Measurements from ENCODE around the gene GLYATL3.

GLYATL3 gene

DNA sequence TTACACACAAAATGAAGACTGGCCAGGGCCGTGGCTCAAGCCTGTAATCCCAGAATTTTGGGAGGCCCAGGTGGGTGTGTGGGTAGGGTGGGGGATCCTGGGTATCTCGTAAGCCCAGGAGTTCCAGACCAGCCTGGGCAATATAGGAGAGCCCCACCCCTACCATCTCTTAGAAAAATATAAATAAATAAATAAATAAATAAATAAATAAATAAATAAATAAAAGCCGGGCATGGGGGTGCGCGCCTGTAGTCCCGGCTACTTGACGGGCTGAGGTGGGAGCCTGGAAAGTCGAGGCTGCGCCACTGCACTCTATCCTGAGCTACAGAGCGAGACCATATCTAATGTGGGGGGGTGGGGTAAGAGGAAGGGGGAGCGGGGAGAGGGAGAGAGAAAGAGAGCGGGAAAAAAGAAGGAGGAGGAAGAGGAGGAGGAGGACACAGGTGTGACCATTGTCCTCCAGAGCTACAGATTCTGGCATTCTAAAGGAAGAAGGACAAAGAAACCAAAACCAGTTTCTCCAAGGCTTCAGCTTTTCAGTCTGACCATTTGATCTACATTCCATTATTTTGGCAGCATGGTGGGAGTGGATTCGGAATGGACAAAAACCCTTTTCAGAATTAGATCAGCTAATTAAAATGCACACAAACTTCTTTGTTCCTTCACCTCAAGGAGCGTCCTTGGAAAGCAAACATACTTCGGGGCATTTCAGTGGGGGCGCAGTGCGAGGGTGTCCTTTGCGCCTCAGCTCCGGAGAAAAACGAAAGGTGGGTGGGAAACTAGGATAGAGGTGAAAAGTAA is 50.2 kb downstream of the GLYATL3 start:
- H3K36me3 ChIP-seq (ENCODE audit: control insufficient read depth, insufficient read depth, low read length), result no peaks in the 10 kb centered on the region
- no peak overlapping the region for H3K27ac ChIP-seq (ENCODE audit: low read depth, low read length)
- H3K4me3 ChIP-seq (ENCODE audit: low read depth, low read length), result peak overlapping the region; percentile 70
- peaks cover 77% of the 10 kb centered on the region for H3K27me3 ChIP-seq (ENCODE audit: control insufficient read depth, insufficient read depth, low read length)
- H3K4me1 ChIP-seq (ENCODE audit: control insufficient read depth, insufficient read depth, low read length), result peaks cover 24% of the 10 kb centered on the region
- no peaks in the 10 kb centered on the region for H3K9me3 ChIP-seq (ENCODE audit: control insufficient read depth, insufficient read depth, low read depth, low read length)
- no peak overlapping the region for H3K9ac ChIP-seq (ENCODE audit: low read length)

DNA sequence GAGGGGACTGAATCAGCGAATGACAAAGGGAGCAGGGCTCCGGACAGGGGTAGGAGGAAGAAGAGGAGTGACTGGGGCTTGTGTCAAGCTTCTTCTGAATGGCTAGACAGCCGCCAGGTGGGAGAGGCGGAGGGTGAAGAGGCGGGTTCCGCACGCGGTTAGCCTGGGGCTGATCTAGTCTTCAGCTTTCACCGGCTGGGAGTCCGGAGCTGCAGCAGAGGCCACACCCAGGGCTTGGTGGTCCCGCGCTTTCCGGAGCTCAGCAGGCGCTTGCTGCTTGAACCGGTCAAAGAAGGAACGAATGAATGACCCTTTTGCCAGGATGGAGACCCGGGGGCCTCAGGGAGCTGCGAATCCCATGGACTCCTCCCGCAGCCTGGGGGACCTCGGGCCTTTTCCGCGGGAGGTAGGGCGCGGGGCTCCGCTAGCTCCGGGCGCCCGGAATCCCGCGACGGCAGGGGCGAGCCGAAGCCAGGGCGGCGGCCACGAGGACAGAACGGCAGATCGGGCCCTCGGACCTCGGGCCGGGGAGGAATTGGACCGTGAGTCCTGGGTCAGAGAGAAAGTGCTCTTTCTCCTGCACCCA is 50.9 kb downstream of the GLYATL3 start, which contains the start of gene C6orf141:
Gene C6orf141, plus strand, starts transcription at position 177 of the 586 bp plus-strand sequence. Its CDS starts 125 bp downstream, at position 302.
- peak within 1 kb of the TSS; percentile 70 for H3K4me3 ChIP-seq (ENCODE audit: low read depth, low read length)

DNA sequence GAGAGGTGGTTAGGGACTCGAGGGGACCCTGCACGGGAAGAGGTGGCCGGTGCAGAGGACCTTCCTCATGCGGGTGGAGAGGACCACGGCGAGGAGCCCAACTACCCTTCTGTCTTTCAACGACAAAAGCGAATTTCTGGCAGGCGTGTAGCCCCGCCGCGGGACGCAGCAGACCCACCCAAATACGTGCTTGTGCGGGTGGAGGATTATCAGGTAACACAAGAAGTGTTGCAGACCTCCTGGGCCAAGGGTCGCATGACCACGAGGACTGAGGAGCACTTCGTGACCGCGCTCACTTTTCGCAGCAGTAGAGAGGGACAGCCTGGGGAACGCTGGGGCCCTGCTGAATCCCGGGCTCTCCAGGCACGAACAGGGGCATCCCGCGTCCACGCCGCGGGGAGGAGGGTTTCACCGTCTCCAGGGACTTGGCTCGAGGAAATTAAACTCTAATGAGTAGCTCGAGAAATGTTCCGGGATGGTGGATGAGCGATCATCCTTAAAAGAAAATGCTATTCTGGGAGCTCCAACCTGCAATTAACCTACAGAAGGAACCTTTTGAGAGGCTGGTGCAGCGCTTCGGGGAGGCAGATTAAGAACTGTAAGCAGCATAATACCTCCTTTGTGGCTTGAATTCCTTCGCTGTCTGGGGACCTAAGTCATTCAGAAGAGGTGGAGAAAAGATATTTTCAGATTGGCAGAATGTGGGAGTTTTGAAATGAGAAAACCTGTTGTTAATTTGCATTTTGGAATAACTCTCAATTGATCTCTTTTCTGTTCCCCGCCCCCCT is 51.5 kb downstream of the GLYATL3 start:
- Histone ChIP-seq H3K4me3 (ENCODE audit: low read depth, low read length) (peak overlapping the region; percentile 70), H3K9me3 (ENCODE audit: control insufficient read depth, insufficient read depth, low read depth, low read length) (no peaks in the 10 kb centered on the region), H3K27ac (ENCODE audit: low read depth, low read length) (no peak overlapping the region), H3K36me3 (ENCODE audit: control insufficient read depth, insufficient read depth, low read length) (no peaks in the 10 kb centered on the region), H3K4me1 (ENCODE audit: control insufficient read depth, insufficient read depth, low read length) (peaks cover 26% of the 10 kb centered on the region), H3K9ac (ENCODE audit: low read length) (peak overlapping the region; percentile 44), H3K27me3 (ENCODE audit: control insufficient read depth, insufficient read depth, low read length) (peaks cover 89% of the 10 kb centered on the region)

More for the DNA sequence above, 50.9 kb downstream of the GLYATL3 start, which contains the start of gene C6orf141:
- H3K36me3 ChIP-seq (ENCODE audit: control insufficient read depth, insufficient read depth, low read length), result no peaks in the 10 kb centered on the region
- peak within 1 kb of the TSS; percentile 44 for H3K9ac ChIP-seq (ENCODE audit: low read length)
- H3K27ac ChIP-seq (ENCODE audit: low read depth, low read length), result no peak within 1 kb of the TSS
- no peaks in the 10 kb centered on the region for H3K9me3 ChIP-seq (ENCODE audit: control insufficient read depth, insufficient read depth, low read depth, low read length)
- peaks cover 83% of the 10 kb centered on the region for H3K27me3 ChIP-seq (ENCODE audit: control insufficient read depth, insufficient read depth, low read length)
- H3K4me1 ChIP-seq (ENCODE audit: control insufficient read depth, insufficient read depth, low read length), result peaks cover 24% of the 10 kb centered on the region

DNA sequence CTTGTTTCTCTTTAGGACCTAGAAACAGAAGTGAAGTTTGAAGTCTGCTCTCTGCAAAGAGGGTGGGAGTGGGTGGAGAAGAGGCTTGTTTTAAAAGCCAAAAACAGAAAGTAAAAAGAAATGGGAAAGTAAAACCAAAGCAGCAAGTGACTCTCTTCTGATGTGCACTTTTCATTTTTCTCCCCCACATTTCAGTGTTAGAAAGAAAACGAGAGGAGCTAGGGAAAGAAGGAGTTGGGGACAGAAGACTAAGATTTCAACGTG is 52.1 kb downstream of the GLYATL3 start:
- no peak overlapping the region for H3K27ac ChIP-seq (ENCODE audit: low read depth, low read length)
- no peaks in the 10 kb centered on the region for H3K9me3 ChIP-seq (ENCODE audit: control insufficient read depth, insufficient read depth, low read depth, low read length)
- peaks cover 31% of the 10 kb centered on the region for H3K4me1 ChIP-seq (ENCODE audit: control insufficient read depth, insufficient read depth, low read length)
- no peaks in the 10 kb centered on the region for H3K36me3 ChIP-seq (ENCODE audit: control insufficient read depth, insufficient read depth, low read length)
- H3K9ac ChIP-seq (ENCODE audit: low read length), result no peak overlapping the region
- peaks cover 92% of the 10 kb centered on the region for H3K27me3 ChIP-seq (ENCODE audit: control insufficient read depth, insufficient read depth, low read length)
- H3K4me3 ChIP-seq (ENCODE audit: low read depth, low read length), result peak overlapping the region; percentile 70

DNA sequence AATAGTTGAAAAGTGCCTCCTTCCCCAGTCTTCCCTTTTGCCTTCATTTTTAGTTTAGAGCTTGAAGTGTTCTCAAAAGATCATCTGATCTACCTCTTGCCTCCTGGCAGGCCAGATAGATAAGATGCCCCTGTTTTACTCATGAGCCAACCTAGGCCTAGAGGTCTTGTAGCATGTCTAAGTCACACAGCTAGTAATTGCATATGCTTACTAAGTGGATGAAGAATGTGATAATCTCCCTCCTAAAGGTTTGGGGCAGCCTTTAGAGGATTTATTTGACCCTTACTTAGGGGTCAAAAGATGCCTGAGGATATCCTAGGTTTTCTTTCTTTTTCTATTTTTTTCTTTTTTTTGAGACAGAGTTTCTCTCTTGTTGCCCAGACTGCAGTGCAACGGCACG is 52.9 kb downstream of the GLYATL3 start:
- Histone ChIP-seq H3K9me3 (ENCODE audit: control insufficient read depth, insufficient read depth, low read depth, low read length) (no peaks in the 10 kb centered on the region), H3K9ac (ENCODE audit: low read length) (no peak overlapping the region), H3K36me3 (ENCODE audit: control insufficient read depth, insufficient read depth, low read length) (no peaks in the 10 kb centered on the region), H3K27me3 (ENCODE audit: control insufficient read depth, insufficient read depth, low read length) (peaks cover 91% of the 10 kb centered on the region), H3K4me3 (ENCODE audit: low read depth, low read length) (peak overlapping the region; percentile 70; the same call in 1 of the 2 replicates), H3K27ac (ENCODE audit: low read depth, low read length) (no peak overlapping the region), H3K4me1 (ENCODE audit: control insufficient read depth, insufficient read depth, low read length) (peaks cover 32% of the 10 kb centered on the region)

DNA sequence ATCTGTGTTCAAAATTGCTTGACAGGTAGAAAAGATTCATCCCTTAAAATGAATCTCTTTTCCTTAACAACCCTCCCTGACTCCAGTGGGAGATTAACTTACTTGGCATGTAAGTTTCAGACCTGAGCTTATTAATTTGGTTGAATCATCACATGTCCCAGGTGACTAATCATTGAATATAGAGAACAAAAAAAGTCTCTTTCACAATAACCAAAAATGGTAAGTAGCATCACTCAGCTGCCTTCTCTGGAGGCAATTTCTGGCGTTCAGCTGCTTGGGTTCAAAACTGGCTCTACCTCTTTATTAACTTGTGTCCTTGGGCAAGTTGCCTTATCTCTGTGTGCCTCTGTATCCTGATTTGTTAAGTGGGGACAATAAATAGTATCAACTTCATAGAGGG is 53.7 kb downstream of the GLYATL3 start:
- peaks cover 97% of the 10 kb centered on the region for H3K27me3 ChIP-seq (ENCODE audit: control insufficient read depth, insufficient read depth, low read length)
- H3K27ac ChIP-seq (ENCODE audit: low read depth, low read length), result no peak overlapping the region
- no peak overlapping the region for H3K4me3 ChIP-seq (ENCODE audit: low read depth, low read length)
- peaks cover 32% of the 10 kb centered on the region for H3K4me1 ChIP-seq (ENCODE audit: control insufficient read depth, insufficient read depth, low read length)
- H3K9me3 ChIP-seq (ENCODE audit: control insufficient read depth, insufficient read depth, low read depth, low read length), result no peaks in the 10 kb centered on the region
- H3K36me3 ChIP-seq (ENCODE audit: control insufficient read depth, insufficient read depth, low read length), result no peaks in the 10 kb centered on the region
- H3K9ac ChIP-seq (ENCODE audit: low read length), result no peak overlapping the region

DNA sequence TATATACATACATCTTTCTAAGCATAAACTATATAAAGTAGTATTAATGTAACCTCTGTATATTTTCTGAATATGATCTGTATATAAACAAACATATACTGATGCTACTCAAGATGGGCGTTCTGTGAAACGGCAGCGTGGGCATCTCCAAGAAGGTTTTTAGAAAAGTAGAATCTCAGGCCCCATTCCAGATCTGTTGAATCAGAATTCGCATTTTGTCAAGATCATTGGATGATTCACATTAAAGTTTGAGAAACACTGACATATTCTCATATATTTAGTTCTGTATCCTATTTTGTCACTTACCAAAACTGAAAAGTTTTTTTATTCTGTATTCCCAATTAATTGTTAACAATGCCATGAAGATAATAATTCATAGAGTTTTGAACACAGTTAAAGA is 56.2 kb downstream of the GLYATL3 start:
- Histone ChIP-seq H3K4me1 (ENCODE audit: control insufficient read depth, insufficient read depth, low read length) (peaks cover 26% of the 10 kb centered on the region), H3K27ac (ENCODE audit: low read depth, low read length) (no peak overlapping the region)

DNA sequence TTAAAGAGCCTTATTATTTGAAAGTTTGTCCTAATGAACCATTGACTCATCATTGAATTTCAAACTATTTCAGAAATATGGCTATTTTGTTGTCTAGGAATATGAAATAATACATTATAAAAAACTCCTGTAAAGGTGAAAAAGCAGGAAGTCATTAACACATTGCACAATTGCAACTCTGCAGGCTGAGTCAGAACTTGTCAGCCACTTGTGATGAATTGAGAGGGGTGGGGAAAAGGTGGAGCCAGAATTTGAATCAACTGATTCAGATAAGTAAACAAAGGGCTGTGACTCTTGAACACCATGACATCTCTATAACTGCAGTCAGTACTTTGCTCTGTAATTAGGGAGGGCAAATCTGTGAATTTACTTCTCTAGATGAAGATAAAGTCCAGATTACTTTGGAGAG is 56.7 kb downstream of the GLYATL3 start:
- H3K27me3 ChIP-seq (ENCODE audit: control insufficient read depth, insufficient read depth, low read length), result peaks cover 98% of the 10 kb centered on the region
- no peak overlapping the region for H3K9ac ChIP-seq (ENCODE audit: low read length)
- no peaks in the 10 kb centered on the region for H3K9me3 ChIP-seq (ENCODE audit: control insufficient read depth, insufficient read depth, low read depth, low read length)
- H3K4me1 ChIP-seq (ENCODE audit: control insufficient read depth, insufficient read depth, low read length), result peaks cover 23% of the 10 kb centered on the region
- no peak overlapping the region for H3K4me3 ChIP-seq (ENCODE audit: low read depth, low read length)
- no peaks in the 10 kb centered on the region for H3K36me3 ChIP-seq (ENCODE audit: control insufficient read depth, insufficient read depth, low read length)
- no peak overlapping the region for H3K27ac ChIP-seq (ENCODE audit: low read depth, low read length)

More for the DNA sequence above, 56.2 kb downstream of the GLYATL3 start:
- Histone ChIP-seq H3K9me3 (ENCODE audit: control insufficient read depth, insufficient read depth, low read depth, low read length) (no peaks in the 10 kb centered on the region), H3K4me3 (ENCODE audit: low read depth, low read length) (no peak overlapping the region), H3K27me3 (ENCODE audit: control insufficient read depth, insufficient read depth, low read length) (peaks cover 98% of the 10 kb centered on the region), H3K36me3 (ENCODE audit: control insufficient read depth, insufficient read depth, low read length) (no peaks in the 10 kb centered on the region), H3K9ac (ENCODE audit: low read length) (no peak overlapping the region)

DNA sequence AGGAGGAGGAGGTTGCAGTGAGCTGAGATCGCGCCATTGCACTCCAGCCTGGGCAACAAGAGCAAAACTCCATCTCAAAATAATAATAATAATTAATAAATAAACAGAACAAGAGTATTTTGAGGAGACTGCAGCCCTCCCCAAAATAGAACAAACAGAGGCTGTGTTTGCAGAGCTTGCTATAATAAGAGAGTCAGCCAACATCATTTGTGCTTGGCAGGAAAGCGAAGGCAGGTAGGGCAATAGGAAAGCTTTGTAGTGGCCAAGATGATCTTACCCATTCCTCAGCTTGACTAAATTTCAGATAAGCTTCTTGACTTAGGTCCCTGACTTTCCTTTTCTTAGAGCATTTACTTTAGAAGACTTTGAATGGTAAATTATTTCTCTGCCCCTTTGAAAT is 57.5 kb downstream of the GLYATL3 start:
- H3K4me3 ChIP-seq (ENCODE audit: low read depth, low read length), result no peak overlapping the region
- no peaks in the 10 kb centered on the region for H3K9me3 ChIP-seq (ENCODE audit: control insufficient read depth, insufficient read depth, low read depth, low read length)
- peaks cover 17% of the 10 kb centered on the region for H3K4me1 ChIP-seq (ENCODE audit: control insufficient read depth, insufficient read depth, low read length)
- H3K27me3 ChIP-seq (ENCODE audit: control insufficient read depth, insufficient read depth, low read length), result peaks cover 98% of the 10 kb centered on the region
- H3K27ac ChIP-seq (ENCODE audit: low read depth, low read length), result no peak overlapping the region
- H3K36me3 ChIP-seq (ENCODE audit: control insufficient read depth, insufficient read depth, low read length), result no peaks in the 10 kb centered on the region
- no peak overlapping the region for H3K9ac ChIP-seq (ENCODE audit: low read length)

DNA sequence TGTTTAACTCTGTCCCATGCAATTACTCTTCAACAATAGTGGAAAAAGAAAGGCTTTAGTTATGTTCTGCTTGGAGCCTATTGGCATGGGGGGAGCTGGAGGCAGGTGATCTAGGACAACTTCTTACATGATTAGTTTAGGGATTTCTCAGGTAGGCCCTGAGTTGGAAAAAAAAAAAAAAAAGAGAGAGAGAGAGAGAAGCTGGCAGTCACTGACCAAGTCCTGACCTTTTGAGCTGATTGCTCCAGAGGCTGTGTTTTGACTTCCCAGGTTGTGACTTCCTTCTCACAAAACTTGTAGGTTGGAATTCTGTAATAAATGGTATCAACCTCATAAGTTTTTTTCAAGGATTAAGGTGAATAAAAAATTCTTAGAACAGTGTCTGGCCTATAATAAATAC is 58.5 kb downstream of the GLYATL3 start:
- Histone ChIP-seq H3K9ac (ENCODE audit: low read length) (no peak overlapping the region), H3K36me3 (ENCODE audit: control insufficient read depth, insufficient read depth, low read length) (no peaks in the 10 kb centered on the region), H3K9me3 (ENCODE audit: control insufficient read depth, insufficient read depth, low read depth, low read length) (no peaks in the 10 kb centered on the region), H3K4me1 (ENCODE audit: control insufficient read depth, insufficient read depth, low read length) (peaks cover 8% of the 10 kb centered on the region), H3K4me3 (ENCODE audit: low read depth, low read length) (no peak overlapping the region), H3K27me3 (ENCODE audit: control insufficient read depth, insufficient read depth, low read length) (peaks cover 94% of the 10 kb centered on the region), H3K27ac (ENCODE audit: low read depth, low read length) (no peak overlapping the region)

Data from HUES6 (cell line).